8988T (cell line): Measurements from ENCODE around the gene EDC3.
"Not testable (repeated sequence)": the region's sequence is repeated elsewhere in the genome, so short reads cannot be mapped to it uniquely, and the experiment has no call there.

Experiments used
- DNase-seq: peaks from one replicate; pipeline ENCODE4 v3.0.0; 2011

The EDC3 gene

DNA sequence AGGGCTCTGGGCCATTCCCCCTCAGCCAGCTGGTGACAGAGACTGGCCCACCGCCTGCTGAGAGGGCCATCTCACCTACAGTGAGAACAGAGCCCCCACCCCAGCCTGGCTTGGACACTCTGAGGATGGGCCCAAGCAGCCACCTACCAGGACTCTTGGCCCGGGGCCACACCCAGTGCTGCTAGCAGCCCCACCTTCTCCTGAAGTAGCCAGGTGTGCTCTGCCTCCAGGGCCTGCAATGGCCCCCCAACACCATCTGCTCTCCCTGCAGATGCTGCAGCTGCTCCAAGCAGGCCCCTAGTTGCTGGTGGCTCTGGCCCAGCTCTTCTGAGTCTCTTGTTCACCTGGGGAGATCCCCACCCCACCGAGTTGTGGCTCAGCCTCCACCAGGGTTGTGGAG, 87.0 kb downstream of the EDC3 start:
- DNase-seq, result no peak

DNA sequence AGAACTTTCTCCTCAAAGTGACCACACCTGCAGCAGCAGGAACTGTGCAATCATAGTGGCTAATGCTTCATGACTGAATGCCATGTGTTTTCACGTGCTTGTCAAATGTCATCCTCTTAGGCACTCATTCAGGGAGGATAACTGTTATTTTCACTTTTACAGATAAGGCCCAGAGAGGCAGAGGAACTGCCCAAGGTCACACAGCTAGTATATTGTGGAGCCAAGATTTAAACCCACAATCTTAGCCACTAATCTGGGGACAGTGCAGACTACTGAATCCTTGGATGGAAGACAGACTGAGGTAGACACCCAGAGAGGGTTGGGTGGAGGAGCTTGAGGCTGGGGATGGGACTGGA, 90.1 kb downstream of the EDC3 start:
- no peak for DNase-seq

DNA sequence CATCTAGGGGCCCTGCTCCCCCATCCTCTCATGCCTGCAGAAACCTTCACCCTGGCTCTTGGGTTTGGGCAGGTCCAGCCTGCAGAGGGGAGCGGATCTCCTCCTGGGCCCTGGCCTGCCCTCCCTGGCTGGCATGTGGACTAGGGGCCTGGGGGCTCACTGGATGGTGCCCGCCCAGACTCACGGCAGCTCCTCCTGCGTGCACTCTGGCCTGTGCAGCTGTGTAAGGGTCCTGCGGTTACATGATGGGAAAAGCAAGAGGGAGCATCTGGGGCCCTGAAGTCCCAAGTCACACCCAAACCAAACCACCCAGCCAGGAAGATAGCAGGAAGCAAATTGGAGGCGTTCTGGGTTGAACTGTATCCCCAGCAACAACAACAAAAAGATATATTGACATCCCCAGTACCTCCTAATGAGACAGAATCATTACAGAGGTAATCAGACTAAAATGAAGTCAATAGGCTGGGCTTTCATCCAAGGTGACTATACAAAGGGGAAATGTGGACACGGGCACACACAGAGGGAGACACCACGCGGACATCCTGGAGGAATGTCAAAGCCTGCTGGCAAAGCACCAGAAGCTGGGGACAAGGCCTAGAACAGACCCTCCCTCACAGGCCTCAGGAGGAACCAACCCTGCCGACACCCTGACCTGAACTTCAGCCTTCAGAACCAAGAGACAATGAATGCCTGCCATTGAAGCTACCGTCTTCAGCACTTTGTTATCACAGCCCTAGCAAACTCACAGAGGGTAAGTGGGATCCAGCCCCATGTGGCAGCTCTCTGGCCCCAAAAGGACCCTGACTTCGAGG, 90.6 kb downstream of the EDC3 start:
- no peak for DNase-seq

DNA sequence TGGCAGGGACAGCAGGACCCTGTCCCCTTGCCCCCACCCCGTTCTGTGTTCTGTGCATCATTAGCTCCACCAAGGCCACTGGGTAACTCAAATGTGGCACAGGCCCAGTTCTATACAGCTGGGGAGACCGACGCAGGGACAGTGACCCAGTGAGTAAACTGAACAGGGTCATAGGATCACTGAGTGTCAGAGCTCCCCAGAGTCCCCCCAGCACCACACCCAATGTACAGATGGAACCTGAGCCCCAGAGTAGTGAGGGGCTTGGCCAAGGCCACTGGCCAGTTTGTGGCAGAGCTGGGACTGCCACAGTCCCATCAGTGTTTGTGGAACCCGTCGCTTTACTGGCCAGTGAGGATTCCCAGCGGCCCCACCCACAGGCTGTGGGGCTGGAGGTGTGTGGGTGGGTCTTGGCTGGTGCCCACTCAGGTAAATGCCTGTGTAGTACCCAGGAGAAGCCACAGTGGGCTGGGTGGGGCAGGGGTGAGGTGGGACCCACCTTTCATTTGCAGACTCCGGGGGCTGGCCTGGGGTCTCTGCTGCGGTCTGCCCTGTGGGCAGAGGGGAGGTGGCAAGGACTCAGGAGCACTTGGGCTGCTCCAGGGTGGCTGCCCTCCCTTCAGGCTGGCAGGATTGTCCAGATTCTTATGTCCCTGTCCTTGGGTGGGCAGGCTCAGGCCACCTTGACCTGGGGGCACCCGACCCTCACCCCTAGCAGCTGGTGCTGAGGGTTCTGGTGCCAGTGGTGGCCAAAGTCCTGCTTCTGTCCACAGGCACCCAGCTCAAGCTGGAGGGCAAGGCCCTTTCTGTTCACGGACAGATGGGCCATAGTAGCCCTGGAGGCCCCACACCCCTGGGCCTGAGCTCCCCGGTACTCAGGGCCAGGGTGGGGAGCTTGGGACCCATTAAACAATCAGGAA, 91.8 kb downstream of the EDC3 start:
- no peak for DNase-seq

DNA sequence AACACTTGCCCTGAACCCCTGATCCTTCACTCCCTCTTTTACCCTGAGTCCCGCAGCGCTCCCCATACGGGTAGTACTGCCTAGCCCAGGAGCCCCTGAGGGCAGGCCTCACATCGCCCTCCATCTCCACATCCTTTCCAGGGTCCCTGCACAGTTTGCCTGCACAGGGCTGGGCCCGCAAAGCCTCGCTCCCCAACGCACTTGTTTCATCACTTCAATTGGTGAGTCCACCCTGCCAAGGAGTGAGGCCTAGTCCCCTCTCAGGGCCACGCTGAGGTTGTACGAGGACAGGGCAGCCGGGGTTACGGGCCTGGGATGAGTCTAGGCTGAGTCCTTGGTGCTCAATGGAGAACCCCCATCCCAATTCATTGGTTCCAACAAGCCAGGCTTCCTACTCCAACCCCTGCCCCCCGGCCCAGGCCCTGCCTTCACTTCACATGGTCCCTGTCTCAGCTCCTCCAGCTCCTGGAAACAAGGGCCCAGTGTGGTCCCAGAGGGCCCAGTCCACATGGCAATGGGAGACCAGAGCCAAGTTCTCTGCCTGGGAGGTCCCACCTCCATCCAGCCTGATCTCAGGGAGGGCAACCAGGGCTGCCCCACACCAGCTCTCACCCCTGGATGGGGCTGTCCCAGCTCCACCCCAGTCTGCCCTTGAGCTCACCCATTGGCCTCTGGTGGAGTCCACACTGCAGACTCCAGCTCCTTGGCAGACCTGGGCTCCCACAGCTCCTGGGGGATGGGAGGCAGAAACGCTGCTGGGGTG, 92.6 kb downstream of the EDC3 start:
- DNase-seq, result no peak

DNA sequence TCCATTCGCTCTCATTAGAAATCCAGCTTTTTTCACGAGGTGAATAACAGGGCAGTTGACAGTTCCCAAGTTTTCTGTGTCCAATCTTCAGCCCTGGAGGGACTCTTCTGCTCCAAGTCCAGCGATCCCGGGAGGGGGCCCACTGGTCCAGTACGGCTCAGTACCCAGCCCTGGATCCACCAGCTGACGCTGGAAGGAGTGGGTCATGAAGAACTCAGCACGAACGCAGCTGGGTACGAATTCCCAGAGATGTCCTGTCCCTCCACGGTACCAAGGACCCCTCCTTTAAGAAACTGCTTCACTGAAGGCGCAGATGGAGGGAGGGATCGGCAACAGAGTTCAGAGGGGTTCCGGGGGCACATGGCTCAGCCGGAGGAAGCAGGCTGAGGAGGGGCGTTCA, 96.7 kb downstream of the EDC3 start:
- no peak for DNase-seq

DNA sequence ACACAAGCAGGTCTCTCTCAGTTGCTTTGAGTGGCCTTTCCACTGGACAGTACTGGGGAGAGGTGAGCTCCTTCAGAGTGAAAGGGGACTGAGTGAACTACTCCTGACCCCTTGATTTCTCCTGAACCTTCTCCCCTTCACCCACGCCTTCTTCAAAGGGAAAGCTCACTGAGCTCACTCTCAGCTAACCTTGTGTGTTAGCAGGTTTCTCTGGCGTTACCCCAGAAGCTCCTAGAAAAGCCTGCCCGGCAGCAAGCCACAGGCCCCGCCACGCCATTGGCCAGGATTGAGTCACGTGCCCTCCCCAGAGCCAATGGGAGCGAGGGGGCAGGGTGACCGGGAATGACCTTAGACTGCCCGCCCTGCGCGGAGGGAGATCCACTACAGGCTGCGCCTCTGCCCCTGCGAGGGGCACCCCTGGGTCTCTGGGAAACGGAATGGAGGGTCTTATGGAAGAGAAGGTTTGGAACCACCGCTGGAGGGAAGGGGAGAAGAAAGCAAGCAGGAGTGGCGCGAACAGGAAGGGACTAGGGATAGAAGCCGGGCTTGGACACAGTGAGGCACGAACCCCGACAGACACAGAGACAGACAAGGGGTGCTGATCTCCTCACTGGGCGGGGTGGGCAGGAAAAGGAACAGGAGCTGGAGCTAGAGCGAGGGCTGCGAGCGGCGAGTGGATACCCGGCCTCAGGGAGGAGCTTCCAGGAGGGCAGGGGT, 97.5 kb downstream of the EDC3 start:
- no peak for DNase-seq

DNA sequence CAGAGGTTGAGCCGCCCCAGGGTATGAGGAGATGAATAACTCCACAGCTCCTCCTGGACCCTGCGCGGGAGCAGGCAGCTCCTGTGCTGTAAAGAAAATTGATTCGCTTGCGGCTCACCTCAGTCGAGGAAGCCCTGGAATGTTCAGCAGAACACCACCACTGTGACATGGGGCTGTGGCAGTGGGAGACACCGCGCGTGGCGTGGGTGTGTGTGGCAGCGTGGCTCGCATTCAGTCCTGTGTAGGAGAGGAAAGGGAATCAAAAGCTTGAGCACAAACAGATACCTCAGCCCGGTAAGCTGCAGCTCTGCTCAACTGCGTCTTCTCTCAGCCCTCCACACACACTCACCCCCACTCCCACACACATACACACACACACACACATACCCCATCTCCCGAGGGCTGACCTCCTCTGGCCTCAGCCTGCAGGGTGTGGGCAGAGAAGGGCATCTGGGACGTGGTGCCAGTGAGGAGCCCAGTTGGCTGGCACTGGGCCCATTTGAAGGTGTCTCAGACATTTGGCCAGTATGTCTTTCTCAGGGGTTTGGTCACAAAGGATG, 98.6 kb downstream of the EDC3 start:
- not testable (repeated sequence) for DNase-seq

DNA sequence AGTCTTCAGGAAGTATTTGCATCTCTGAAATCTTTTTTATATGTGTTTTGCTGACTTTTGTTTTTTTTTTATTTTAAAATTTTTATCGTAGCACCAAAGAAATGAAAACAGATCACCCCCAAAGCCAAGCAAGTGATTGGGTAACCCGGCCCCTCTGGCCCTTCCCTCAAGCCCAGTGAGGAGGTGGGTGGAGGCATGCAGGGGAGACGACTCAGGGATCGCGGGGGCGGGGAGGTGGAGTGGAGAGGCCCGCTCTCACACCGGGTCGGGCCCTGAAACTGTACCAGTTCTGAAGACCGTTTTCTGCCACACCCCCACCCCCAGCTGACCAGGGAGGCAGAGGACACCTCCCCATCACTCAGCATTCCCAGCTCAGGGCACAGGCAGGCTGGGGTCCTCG, 99.1 kb downstream of the EDC3 start:
- not testable (repeated sequence) for DNase-seq

DNA sequence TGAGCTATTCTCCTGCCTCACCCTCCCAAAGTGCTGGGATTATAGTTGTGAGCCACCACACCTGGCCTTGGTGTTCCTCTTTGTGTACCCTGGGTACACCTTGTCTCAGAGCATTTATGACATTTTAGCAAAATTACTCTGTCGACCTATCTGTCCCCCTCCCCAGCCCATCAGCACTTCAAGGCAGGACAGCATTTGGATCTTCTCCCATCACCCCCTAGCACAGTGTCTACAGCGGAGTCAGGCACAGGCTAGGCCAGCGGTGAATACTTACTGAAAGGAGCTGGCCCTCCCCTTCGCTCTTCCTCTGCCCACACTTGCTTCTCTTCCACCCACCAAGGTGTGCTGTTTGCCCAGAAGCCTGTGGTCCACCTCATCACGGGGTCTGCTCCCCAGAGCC, 100.6 kb downstream of the EDC3 start:
- no peak for DNase-seq

DNA sequence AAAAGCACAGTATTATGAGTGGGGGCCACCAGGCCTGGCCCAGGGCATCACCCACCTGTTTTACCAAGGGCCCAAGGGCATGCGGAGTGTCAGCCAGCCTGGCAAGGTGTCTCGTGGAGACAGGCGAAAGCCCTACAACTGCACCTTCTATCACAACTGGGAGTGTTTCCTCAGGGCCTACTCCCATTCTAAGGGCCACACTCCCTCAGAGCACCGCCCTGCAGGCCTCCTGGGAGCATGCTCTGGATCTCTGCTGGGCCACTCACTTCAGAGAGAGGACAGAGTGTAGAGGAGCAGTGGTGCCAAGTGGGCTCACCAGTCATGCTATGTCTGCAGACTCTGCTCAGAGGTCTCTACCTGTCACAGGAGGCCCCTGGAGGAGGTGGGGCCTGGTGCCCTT, 101.4 kb downstream of the EDC3 start:
- DNase-seq, result no peak

DNA sequence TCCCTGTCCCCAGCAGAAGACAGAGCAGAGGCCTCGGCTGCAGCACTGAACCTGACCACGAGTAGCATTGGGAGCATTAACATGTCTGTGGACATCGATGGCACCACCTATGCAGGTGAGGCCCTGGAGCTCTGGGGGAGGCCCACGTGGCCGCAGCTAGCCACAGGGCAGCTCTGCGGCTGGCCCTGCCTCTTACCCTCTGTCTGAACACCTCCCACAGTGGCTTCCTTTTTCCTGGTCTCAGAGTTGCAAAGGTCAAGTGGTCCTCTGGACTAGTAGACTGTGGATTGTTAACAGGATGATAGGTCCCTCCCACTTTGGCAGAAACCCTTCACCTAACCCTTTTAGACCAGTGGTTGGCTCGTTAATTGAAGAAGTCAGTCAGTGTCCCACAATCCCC, 102.7 kb downstream of the EDC3 start:
- no peak for DNase-seq

DNA sequence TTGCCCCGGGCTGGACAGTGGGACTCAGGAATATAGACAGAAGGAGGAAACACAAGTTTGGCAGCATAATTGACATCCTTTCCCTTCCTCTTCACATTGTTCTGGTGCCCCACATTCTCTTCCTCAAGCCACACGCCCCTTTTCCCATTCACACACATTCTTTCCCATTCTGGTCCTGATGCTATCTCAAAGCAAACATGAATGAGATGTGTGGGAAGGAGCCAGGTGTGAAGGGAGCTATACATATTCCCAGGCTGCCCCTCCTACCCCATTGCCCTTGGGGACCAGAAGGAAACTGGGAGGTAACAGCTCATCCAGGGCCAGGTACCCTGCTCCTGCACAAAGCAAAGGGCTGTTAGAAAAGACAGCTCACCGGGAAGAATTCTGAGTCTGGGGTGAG, 103.6 kb downstream of the EDC3 start:
- DNase-seq, result no peak

DNA sequence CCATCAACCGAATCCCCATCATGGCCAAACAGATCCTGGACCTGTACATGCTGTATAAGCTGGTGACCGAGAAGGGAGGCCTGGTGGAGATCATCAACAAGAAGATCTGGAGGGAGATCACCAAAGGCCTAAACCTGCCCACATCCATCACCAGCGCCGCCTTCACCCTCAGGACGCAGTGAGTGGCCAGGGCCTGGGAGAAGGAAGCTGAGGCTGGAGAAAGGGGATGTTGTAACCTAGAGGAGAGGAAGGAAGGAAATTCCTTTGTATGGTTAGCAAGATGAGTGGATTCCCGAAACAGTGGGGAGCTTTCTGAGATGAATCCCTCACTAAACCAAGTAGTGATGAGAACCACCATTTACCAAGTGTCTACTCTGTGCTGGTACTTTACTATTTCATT, 106.0 kb downstream of the EDC3 start:
- DNase-seq, result no peak

DNA sequence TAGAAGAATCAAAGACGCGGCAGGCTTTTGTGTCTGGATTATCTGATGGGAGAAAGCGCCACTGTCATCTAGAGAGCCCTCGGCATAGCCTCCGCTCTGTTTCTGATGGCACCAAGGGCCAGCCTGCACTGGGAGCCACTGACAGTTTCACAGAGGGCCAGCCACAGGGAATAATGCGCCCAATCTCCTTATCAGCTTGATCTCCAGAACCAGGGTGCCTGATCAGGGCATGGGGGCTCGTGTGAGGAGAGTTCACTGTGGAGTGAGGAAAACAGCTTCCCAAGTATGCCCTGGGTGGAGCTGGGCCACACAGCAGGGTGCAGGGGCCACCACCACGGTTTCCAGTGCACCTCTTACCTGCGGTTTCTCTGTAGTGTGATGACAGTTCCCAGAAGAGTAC, 110.0 kb downstream of the EDC3 start:
- no peak for DNase-seq

DNA sequence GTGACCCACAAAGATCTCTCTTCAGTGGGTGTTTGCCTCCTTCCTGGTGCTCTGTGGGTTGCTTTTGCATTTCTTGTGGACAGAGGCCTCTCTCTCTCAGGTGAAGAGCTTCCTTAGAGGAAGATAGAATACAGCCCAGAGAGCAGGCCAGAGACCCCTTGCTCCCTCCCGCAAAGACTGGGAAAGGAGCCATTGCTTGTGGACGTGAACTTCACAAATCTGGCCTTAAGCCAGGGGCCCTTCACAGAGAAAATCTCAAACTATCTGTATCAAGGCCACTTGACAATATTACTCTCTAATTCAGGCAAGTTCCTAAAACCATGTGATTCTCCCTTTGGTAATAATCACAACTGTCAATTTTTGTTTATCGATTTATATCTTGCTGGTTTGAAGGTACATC, 110.6 kb downstream of the EDC3 start:
- DNase-seq, result no peak

DNA sequence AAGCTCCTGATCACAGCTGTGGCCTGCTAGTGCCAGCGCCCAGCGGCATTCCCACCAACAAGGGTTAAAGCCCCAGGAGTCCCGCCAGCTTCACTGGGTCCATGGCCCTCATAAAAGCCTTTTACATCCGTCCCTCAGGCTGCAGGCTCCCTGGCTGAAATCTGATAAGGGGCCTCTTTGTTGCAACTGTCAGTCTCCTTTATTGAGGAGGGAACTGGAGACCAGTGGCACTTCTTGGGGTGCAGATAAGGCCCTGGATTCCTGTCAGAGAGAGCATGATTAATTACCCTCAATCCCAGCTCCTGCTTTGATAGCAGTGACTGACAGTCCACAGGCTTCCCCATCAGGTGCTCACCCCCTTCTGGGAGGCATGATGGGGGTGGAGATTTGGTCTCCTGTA, 111.0 kb downstream of the EDC3 start:
- DNase-seq, result no peak

DNA sequence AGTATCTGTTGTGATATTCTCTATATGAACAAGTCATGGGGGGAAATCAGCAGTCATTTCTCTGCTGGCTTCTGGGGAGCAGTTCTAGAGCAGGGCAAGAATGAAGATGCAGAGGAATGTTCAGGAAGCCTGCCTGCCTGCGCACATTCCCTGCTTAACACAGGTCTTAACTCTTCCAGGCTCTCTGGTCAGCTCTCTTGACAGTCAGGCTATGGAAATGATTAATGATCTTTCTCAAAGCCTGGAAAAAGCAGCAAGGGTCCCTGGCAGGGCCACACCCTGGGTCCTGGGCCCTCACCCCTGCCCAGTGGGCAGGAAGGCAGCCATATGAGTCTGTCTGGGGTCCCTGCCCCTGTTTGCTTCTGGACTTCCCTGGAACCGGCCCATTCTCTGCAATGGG, 111.6 kb downstream of the EDC3 start:
- DNase-seq, result no peak
